ENCODE results near the gene FOXC2. TPM values are rescaled to one million over a fixed set of nuclear protein-coding genes. Genes with fewer than 3 reads are reported as not detected.

The FOXC2 gene
- total RNA-seq, 1 donor from 2014 or later, result 77.8 TPM

GRCh38 chr16:86520317-86521210 lies 46.1 kb upstream of the FOXC2 start:
- Mint-ChIP-seq H3K4me3 (ENCODE audit: unreplicated experiment) (no peak overlapping the region), H3K36me3 (ENCODE audit: low read depth) (no peaks in the 10 kb centered on the region), H3K27me3 (ENCODE audit: low read depth) (peaks cover 66% of the 10 kb centered on the region), H3K9me3 (ENCODE audit: low read depth) (no peaks in the 10 kb centered on the region), H3K4me1 (ENCODE audit: low read depth) (peaks cover 3% of the 10 kb centered on the region), H3K27ac (ENCODE audit: unreplicated experiment) (no peak overlapping the region)
- TF ChIP-seq CTCF (IDR thresholded peaks at IDR 0.05), result peak; percentile 62
- DNase-seq (ENCODE audit: low spot score), result no peak

DNA sequence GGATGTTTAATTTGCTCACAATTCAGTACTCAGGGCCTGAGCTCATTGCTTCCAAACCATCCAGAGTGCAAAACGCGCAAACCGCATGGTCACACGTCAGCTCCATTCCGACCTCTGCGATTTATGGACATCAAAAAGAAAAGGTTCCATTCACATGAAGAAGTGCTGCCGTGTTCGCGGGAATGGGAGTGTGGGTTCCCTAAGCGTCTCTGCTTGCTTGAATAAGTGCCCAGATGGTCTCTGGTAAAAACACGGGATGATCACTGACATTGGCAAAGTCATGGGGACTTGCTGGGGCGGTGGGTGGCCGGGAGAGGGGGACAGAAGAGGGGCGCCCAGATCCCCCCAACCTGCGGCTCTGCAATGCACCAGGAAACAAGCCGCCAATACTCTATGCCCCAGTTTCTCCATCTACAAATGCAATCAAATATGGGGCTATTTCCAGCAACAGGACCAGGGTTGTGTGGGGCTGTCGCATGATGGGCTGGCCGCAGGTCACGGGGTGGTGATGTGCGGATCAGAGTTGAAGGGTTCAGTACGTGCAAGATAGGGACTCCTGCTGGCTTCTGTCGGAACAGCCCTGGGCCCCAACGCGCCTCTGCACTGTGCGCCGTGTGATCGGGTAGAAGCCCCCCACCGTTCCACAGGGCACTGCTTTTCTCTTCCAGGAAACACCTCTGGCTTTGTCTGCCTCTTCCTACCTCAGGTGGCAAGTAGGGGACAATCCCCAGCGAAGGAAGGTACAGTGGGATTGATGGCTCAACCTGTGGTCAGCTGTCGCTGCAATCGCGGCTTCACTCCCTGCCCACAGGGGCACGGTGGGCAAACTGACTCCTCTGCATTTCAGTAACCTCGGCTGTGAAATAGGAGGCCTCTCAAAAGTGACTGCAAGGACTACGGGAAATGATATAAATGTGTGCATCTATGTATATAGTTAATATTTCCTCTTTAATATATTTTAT lies 45.1 kb upstream of the FOXC2 start:
- Mint-ChIP-seq H3K27me3 (ENCODE audit: low read depth) (peaks cover 65% of the 10 kb centered on the region), H3K9me3 (ENCODE audit: low read depth) (no peaks in the 10 kb centered on the region), H3K36me3 (ENCODE audit: low read depth) (no peaks in the 10 kb centered on the region), H3K4me1 (ENCODE audit: low read depth) (peaks cover 3% of the 10 kb centered on the region), H3K4me3 (ENCODE audit: unreplicated experiment) (no peak overlapping the region), H3K27ac (ENCODE audit: unreplicated experiment) (no peak overlapping the region)
- no peak for TF ChIP-seq CTCF (IDR thresholded peaks at IDR 0.05)
- peak; percentile 51 for DNase-seq (ENCODE audit: low spot score)

GRCh38 chr16:86522634-86523033 lies 44.0 kb upstream of the FOXC2 start:
- Mint-ChIP-seq H3K27ac (ENCODE audit: unreplicated experiment) (no peak overlapping the region), H3K9me3 (ENCODE audit: low read depth) (no peaks in the 10 kb centered on the region), H3K36me3 (ENCODE audit: low read depth) (peaks cover 1% of the 10 kb centered on the region), H3K27me3 (ENCODE audit: low read depth) (peaks cover 65% of the 10 kb centered on the region), H3K4me3 (ENCODE audit: unreplicated experiment) (no peak overlapping the region), H3K4me1 (ENCODE audit: low read depth) (peaks cover 3% of the 10 kb centered on the region)
- DNase-seq (ENCODE audit: low spot score), result peak; percentile 79
- TF ChIP-seq CTCF (IDR thresholded peaks at IDR 0.05), result no peak

DNA sequence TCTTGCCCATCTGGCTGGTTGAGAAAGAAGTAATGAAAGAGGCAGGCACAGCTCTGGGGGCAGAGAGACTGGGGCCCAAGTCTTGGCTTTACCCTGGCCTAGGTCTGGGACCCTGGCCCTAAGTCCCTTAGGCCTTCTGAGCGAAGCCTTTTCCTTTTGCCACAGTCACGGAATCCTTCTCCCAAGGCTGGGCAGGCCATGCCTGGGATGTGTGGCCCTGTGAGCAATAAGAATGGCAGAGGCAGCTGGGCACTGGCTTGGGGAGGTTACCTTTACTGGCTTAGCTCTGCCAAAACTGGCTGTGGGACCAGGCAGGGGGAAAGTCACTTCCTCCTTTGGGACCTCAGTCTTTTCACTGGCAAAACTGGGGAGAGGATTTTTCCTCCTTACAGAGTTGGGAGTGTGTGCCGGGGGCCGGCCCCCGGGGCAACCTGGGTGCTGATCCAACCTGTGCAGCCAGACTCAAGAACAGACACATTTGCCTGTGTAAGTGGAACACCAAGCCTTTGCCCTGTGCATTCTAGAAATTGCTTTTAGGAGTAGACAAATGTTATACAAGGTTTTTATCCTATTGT lies 43.4 kb upstream of the FOXC2 start:
- no peak for DNase-seq (ENCODE audit: low spot score)
- H3K27ac Mint-ChIP-seq (ENCODE audit: unreplicated experiment), result no peak overlapping the region
- H3K27me3 Mint-ChIP-seq (ENCODE audit: low read depth), result peaks cover 65% of the 10 kb centered on the region
- no peak for TF ChIP-seq CTCF (IDR thresholded peaks at IDR 0.05)
- no peak overlapping the region for H3K4me3 Mint-ChIP-seq (ENCODE audit: unreplicated experiment)
- peaks cover 3% of the 10 kb centered on the region for H3K4me1 Mint-ChIP-seq (ENCODE audit: low read depth)
- H3K36me3 Mint-ChIP-seq (ENCODE audit: low read depth), result peaks cover 2% of the 10 kb centered on the region
- no peaks in the 10 kb centered on the region for H3K9me3 Mint-ChIP-seq (ENCODE audit: low read depth)

GRCh38 chr16:86524029-86524428 lies 42.6 kb upstream of the FOXC2 start:
- no peak for DNase-seq (ENCODE audit: low spot score)
- Mint-ChIP-seq H3K4me1 (ENCODE audit: low read depth) (peaks cover 3% of the 10 kb centered on the region), H3K27me3 (ENCODE audit: low read depth) (peaks cover 59% of the 10 kb centered on the region), H3K4me3 (ENCODE audit: unreplicated experiment) (no peak overlapping the region), H3K36me3 (ENCODE audit: low read depth) (peaks cover 2% of the 10 kb centered on the region), H3K9me3 (ENCODE audit: low read depth) (no peaks in the 10 kb centered on the region), H3K27ac (ENCODE audit: unreplicated experiment) (no peak overlapping the region)
- TF ChIP-seq CTCF (IDR thresholded peaks at IDR 0.05), result no peak
